ENCODE data around the gene SERPINB12.

The SERPINB12 gene

DNA sequence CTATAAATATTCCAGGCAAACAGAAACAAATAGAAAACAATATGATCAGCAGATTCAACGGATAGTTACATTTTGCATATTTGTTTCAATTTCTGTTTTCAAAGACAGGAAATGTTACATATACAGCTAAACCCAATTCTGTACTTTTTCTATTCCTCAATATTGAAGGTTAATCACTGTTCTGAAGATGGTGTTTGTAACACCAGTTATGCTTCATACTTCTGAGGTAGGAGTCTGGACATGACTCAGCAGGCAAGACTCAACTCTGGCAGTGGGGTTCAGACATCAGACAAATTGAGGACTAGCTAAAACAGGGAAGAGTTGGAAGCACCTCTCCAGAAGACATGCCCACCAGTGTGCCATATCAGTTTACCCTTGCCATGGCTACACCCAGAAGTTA, 61.6 kb downstream of the SERPINB12 start:
- no peak for DNase-seq (ENCODE audit: low read depth)

DNA sequence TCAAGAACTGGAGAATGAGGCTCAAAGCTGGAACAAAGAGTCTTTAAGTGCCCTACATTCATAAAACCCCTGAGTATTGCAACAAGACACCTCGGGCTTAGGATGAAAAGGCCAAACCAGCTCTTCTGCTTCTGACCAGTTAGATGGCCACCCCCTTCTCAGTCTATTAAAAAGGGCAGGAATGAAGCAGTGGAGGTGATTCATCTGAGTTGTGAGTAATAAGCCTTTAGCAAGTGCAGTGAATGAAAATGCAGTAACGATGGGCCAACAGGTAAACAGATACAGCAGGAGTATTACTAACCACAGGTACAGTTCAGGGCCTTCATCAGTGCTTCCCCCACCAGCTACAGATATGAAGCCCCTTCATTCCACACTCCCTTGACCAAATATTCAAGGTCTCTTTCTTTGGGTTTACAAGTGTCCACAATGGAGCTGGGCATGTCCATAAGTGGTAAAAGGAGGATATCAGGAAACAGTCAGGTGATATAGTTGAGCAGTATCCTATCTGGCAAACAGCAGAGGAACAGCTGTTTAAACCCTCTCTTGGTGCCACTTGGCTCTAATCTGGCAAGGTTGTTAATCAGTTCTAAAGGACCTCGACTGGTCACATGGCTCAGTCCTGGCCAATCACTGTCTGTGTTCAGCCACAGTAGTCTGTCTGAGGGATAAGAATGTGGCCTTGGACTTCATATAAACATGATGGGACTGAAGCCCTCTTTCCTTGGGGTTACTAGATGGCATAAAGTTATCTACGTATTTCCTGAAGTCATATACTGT, 62.8 kb downstream of the SERPINB12 start:
- DNase-seq (ENCODE audit: low read depth) = no peak

DNA sequence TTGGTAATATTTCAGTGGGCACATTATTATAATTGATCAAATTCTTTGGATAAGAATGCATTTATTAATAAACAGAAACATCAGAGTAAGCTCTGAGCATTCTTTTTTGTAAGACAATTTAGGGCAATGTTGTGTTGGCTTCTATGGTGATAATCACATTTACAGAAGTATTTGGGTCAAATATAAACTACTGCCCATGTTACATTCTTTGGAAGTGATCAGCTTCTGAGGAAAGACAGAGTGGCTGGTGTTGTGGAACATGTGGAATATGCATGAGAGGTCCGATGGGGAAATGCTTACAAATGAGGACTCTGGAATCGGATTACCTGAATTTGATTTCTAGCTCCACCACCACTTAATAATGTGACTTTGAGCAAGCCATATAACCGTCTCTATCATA, 64.4 kb downstream of the SERPINB12 start:
- no peak for DNase-seq (ENCODE audit: low read depth)

DNA sequence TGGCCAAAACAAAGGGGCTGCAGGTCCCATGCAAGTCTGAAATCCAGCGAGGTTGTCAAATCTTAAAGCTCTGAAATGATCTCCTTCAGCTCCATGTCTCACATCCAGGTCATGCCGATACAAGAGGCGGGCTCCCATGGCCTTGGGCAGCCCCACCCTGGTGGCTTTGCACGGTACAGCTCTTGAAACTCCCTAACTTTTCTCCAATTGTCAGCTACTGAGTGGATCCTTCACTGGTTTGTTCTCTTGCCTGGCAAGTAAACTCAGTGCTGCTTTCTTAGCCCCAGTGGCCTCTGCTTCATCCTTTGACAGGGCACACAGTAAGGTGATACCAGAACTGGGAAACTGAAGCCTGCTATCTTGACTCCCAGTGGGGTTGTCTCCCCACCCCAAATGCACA, 71.3 kb downstream of the SERPINB12 start:
- no peak for DNase-seq (ENCODE audit: low read depth)

DNA sequence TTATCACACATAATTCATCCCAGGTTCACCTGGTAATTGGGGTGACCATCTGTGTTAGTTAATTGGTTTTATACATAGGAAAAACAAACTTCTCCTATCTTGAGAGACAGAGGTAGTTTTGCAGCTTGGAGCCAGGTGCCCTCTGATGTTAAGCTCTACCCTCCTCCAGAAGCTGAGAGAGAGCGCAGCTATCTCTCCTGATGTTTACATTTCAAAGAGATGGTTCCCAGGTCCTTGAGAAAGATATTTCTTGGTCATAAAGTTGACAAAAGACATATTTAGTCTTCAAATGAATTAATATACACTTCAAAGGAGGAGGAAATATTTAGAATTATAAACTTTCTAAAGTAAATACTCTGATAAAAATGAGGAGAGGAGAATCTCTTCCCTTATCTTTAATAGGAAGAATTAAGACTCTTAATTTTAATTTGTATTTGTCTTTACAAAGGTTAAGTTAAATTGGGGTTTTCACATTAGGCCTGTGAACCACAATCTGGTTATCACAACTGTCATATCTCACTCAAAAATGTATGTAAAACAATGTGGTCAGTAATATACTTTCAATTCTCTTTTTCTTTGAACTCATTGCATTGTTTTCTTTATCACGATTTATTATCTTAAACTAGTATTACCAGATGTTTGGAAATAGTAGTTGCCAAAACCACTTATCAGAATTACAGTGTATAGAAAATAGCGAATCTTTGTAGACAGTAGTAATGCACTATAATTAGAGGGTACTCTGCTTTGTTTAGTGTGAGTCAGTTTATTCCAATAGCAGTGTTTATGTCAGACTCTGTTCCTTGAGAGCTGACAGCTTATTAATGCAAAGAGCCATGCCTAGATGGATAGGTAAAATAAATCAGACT, 75.1 kb downstream of the SERPINB12 start:
- no peak for DNase-seq (ENCODE audit: low read depth)

DNA sequence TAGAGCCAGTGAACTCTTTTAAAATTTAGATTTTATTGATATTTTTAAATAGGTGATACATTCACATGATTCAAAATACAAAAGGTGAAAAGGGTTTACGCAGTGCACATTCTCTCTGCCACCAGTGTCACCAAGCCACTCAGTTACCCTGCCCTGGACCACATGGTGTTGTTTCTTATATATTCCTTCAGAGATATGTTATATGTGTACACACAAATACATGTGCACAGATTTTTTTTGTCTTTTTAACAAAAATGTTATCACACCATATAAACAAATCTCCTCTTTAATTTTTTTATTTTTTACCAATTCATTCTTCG, 75.7 kb downstream of the SERPINB12 start:
- no peak for DNase-seq (ENCODE audit: low read depth)

Measured in stimulated activated CD8-positive, alpha-beta memory T cell treated with anti-CD3 and anti-CD28 coated beads, Interleukin-4, amount 100 ng/mL, for 24 hours (primary cell).